GM19043 (cell line): Measurements from ENCODE around the gene STN1.
A peak's percentile ranks its signal among the peaks of the same experiment; 100 is the strongest.

Experiments used
- ATAC-seq: cut with Tn5 transposase; IDR thresholded peaks from one replicate; pipeline ENCODE4 v1.9.1; 2021; ENCODE audit warnings: low read depth; ENCODE audit not compliant: unreplicated experiment

STN1 gene

GRCh38 chr10:103870516-103870915 lies 47.5 kb downstream of the STN1 start:
- ATAC-seq, result no peak

DNA sequence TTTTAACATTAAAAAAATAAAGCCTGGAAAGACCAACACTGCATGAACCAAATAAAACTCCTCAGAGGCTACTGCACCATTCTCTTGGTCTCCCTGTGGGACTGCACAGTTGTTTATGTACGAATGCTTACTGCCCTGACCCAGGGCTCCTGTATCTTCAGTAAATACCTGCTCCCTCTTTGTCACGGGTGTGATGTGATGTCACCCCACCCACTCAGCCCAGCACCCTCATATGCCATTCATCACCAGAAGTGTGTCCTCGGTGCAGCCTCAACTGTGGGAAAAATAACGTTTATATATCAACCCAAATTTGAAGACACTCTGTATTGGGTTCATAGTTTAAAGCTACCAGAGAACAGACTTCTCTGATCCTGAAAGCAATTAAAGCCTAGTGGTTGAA lies 48.6 kb downstream of the STN1 start:
- no peak for ATAC-seq

GRCh38 chr10:103868200-103868599 lies 49.8 kb downstream of the STN1 start:
- ATAC-seq, result no peak

DNA sequence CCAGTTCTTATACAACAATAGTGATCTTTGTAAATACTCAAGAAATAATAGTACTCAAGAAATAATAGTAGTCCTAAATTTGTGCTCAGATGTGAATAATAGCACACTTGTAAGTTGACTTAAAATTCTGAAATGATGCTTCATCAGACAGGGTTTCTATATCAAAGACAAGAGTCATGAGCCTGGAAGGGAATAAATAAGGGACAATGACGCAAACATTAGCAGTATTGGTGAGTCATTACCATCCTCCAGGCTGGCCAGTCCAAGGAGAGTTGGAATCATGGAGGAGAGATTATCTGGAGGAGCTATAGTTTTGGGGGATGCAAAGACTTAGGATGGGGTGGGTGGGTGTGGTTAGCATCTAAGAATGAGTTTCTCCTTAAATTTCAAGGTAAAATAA lies 56.5 kb downstream of the STN1 start:
- ATAC-seq, result no peak

GRCh38 chr10:103859161-103860086 lies 58.6 kb downstream of the STN1 start:
- ATAC-seq, result peak; percentile 70

- no peak for ATAC-seq
Measured at GRCh38 chr10:103858360-103858759, 59.6 kb downstream of the STN1 start.

- no peak for ATAC-seq
Measured at GRCh38 chr10:103856797-103857170, 61.2 kb downstream of the STN1 start.

- no peak for ATAC-seq
Measured at GRCh38 chr10:103855852-103856796, 61.9 kb downstream of the STN1 start.

DNA sequence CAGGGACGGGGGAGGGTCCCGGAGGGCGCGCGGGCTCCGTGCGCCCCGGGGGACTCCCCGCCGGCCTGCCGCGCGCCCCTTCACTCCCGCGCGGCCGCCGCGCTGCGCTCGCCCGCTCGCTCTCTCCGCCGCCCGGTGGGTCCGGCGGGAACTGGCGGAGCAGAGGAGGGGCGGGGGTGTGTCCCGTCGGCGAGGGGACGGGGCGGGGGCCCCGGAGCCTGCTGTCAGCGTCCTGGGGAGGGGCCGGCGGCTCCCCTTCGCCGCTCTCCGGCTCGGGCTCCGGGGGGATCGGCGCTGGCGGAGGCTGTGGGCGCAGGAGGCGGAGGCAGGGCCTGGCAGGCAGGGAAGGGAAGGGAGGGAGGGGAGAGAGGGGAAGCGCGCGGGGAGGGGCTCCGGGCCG lies 62.6 kb downstream of the STN1 start, which contains the start of gene SH3PXD2A:
SH3PXD2A (minus strand) TSS at position 153 of the 400 bp plus-strand sequence. CDS start 310 bp downstream, outside the sequence.
- no peak for ATAC-seq

DNA sequence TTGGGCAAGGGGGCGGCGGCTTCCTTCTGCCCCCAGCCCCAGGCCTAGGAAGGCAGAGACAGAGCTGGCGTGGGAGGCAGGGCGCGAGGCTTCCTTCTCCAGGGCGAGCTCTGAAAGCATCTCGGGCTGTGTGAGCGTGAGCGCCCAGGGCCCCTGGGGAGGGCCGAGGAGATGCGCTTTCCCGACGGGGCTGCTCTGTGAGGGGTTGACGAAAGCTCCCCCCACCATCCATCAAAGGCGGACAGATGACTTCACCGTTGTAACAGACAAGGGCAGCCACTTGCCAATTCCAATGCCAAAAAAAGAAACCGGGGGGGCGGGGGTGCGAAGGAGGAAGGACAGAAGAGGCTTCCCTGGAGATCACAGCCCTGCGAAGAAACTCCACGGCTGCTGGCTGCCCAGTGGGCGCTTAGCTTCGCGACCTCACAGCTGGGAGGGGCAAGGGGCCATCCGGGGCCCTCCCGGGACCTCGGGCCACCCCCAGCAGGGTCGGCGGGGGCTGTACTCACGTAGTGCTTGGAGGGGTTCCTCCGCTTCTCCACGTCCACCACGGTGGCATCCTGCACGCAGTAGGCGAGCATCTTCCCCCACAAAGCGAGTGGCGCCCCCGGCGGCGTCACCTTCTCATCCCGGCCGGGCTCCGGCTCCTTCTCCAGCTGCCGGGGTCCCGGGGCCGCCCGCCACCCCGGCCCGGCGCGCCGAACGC lies 63.1 kb downstream of the STN1 start:
- ATAC-seq, result no peak

DNA sequence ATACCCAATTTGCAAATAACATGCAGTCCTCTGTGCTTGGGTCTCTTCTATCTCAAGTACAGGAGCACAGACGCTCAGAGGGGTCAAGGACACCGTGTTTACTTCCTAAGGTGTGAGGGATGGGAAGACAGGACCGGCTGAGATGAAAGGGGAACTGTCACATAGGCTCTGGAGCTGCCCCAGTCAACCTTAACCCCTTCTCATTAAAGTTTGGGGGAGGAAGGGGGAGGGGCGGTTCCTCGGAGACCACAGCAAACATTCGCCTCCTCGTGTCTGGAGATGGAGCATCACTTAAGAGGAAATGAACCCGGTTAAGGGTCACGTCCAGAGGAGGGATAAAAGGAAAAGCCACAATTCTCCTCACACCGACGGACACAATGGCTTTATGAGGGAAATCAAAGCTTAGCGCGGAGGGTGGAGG lies 63.7 kb downstream of the STN1 start:
- ATAC-seq, result no peak

DNA sequence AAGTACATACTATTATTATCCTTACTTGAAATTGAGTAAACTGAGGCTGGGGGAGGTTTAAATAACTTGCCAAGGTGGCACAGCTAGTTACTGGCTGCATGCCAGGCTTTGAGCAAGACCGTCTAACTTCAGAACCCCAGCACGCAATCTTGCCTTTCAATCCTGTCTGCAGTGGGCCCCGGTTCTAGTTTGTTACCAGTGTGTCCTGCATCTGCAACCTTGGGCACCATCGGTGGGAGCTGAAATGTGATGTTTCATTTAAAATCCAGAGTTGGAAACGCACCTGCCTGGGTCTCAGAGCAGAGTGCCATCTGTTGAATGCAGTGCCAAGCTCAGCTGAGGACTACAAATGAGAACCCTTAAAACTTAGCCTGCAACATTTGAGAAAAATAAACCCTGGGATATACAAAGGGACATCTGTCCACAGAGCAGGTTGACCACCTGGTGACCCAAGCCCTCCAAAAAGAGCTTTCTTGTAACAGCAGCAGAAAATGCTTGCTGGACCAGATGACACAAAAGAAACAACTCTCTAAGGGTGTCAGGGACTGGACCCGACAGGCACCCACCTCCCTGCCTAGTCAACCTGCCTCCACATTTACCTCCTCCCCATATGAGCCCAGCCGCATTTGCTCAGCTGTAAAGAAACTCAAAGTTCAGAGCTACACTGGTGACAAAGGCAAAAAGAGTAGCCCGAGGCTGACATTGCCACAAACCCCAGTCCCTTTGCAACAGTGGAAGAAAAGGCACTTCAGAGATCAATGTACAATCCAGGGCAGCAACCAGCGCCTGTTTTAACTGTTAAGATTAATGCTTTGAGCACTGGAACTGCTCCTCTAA lies 64.3 kb downstream of the STN1 start:
- no peak for ATAC-seq

GRCh38 chr10:103852856-103853255 lies 65.1 kb downstream of the STN1 start:
- no peak for ATAC-seq

DNA sequence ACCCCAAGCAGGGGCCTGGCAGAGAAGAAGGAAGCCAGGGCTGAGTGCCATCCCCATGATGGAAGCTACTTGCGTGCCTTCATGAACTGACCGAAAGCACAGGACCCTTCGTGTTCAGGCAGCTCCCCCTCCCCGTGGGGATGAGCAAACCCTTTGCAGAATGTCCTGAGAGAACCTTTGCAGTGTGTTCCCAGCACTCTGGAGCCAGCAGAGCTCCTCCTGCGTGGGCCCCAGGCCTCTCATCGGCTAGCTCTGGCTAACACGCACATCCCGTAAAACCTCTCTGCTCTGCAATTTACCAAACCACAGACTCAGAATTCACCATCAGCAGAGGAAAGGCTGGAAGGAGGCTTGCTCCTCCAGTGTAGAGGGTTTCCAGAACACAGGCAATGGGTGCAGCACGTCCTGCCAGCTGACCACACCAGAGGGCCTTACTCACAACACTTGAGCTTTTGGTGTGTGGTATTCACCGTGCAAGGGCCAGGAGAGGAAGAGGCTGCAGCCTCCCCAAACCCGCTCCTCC lies 65.7 kb downstream of the STN1 start:
- ATAC-seq, result no peak

DNA sequence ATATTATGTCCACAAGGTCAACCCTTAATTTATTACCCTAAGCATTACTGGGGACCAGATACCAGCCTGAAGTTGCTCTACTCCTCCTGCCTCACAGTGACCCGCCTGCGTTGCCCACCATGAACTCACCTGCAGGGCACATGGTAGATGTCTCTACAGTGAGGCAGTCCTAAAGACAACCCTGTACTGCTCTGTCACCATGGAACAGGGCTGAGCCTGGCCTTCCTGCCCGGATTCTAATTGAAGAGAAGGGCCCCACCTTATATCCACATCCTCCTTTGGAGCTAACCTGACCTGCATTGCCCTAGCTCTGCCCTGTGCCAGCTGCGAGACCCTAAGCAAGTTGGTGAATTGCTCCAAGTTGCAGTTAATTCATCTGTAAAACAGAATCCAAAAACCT lies 66.7 kb downstream of the STN1 start:
- no peak for ATAC-seq

GRCh38 chr10:103850572-103850895 lies 67.5 kb downstream of the STN1 start:
- ATAC-seq, result no peak

DNA sequence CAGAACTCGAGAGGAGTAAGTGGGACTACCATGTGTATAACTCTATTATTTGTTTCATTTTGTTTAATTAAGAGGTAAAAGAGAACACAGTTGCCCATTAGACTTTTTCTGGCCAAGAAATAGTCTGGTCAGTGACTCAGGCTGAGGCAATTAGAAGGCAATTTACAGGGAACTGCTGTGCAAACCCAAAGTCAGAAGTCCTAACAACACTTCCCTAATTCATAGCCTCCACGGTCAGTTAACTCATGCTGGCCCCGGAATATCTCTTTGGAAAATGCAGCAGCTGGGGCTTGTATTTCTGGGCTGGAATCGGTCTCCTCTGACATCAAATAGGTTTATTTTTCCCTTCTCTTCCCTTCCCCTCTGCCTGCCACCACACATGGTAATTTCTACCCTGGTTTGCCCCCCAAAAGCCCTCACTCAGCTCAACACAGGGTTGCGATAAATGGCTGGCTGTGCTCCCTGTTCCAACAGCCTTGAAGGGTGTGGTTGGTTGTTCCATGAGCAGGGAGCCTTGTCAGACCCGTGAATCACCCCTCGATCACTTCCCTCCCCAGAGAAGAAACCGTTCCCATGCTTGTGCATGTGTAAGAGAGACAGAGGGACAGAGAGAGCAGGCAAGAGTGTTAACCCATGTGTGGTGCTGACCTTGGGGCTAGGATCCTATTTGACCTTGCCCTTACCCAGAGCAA lies 68.0 kb downstream of the STN1 start:
- ATAC-seq, result no peak

DNA sequence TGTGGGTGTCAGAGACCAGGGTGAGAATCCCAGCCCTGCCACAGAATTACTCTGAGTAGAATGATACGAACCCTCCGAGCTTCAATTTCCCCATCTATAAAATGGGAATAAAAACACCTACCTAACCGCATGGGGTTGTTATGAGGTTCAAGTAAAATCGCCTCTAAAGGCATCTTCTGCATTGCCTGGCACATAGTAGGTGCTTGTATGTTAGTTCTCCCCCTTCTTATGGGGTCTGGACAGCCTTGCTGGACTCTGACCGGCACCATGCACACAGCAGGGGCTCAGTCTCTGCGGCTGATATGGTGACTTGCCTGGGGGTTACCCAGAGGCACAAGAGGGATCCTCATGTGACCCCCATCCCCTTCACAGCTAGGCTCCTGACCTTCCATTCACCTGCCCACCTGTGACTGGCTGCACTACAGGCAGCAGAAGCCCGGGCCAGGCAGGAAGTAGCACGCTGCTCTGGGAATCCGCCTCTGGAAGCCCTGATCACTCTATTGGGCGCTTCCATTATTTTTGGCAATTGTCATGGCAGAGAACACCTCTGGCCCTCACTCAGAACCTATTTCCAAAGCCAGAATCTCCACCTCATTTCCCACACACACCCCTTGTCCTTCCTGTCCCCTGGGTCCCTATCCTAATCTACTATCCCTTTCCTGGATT lies 68.6 kb downstream of the STN1 start:
- no peak for ATAC-seq
